CD4-positive, alpha-beta T cell (primary cell): ENCODE data around the gene E2F8. TPM values are rescaled to one million over a fixed set of nuclear protein-coding genes. Genes with fewer than 3 reads are reported as not detected.

Source experiments
- ATAC-seq: fragments of 200-7000 bp; cut with Tn5 transposase; one replicate; pipeline ENCODE4 v1.10.0; 2022; ENCODE audit warnings: mild to moderate bottlenecking; ENCODE audit not compliant: poor library complexity
- CTCF ChIA-PET: fragments of 350-600 bp; sonication (Branson Sonifier 250); formaldehyde crosslinking; loops from one replicate; lab custom pipeline; 2021; ENCODE audit warnings: antibody characterized with exemption, inconsistent platforms; lab: Charles Lee
- POLR2A ChIA-PET: fragments of 350-600 bp; sonication (Branson Sonifier 250); formaldehyde crosslinking; loops from one replicate; lab custom pipeline; 2021; ENCODE audit warnings: antibody characterized with exemption, inconsistent platforms; lab: Charles Lee
- DNase-seq, 14 experiments: peaks; one replicate each; pipeline ENCODE4 v3.0.0-alpha.2; 2013 to 2020; ENCODE audit warnings: mixed read lengths in 2 of 14
- H3K27ac ChIP-seq, 2 donors: one replicate each; pipeline versions ENCODE4 v1.5.1 to v1.7.0; 2013; ENCODE audit warnings: low read length in 2 of 2, low read depth in 1 of 2, mild to moderate bottlenecking in 1 of 2
- H3K27me3 ChIP-seq, 2 experiments: 1 replicate in 1 of 2; 2 replicates in 1 of 2; pipeline versions ENCODE4 v1.6.1 to v1.7.0; 2013; ENCODE audit warnings: low read length in 2 of 2, control low read depth in 1 of 2, mild to moderate bottlenecking in 1 of 2, moderate library complexity in 1 of 2; ENCODE audit not compliant: insufficient read depth in 2 of 2, control insufficient read depth in 1 of 2
- H3K36me3 ChIP-seq: one replicate; pipeline ENCODE4 v1.6.1; 2013; ENCODE audit warnings: low read length, control low read depth; ENCODE audit not compliant: insufficient read depth
- H3K4me1 ChIP-seq: one replicate; pipeline ENCODE4 v1.6.1; 2013; ENCODE audit warnings: low read length, control low read depth; ENCODE audit not compliant: insufficient read depth
- H3K4me3 ChIP-seq: one replicate; pipeline ENCODE4 v1.5.1; 2013; ENCODE audit warnings: mild to moderate bottlenecking, low read length, moderate library complexity
- H3K9me3 ChIP-seq, 2 experiments: 1 replicate in 1 of 2; 2 replicates in 1 of 2; pipeline versions ENCODE4 v1.6.1 to v1.7.0; 2013; ENCODE audit warnings: low read length in 2 of 2, mild to moderate bottlenecking in 2 of 2, control low read depth in 1 of 2, moderate library complexity in 1 of 2; ENCODE audit not compliant: control insufficient read depth in 1 of 2, insufficient read depth in 1 of 2
- H3K27ac Mint-ChIP-seq: one replicate; pipeline ENCODE4 v1.8.0; 2020; ENCODE audit warnings: mixed read lengths
- H3K27me3 Mint-ChIP-seq: one replicate; pipeline ENCODE4 v1.8.0; 2021; ENCODE audit warnings: mixed read lengths
- H3K36me3 Mint-ChIP-seq: one replicate; pipeline ENCODE4 v1.8.0; 2021; ENCODE audit warnings: low read depth, mixed read lengths
- H3K4me1 Mint-ChIP-seq: one replicate; pipeline ENCODE4 v1.8.0; 2021; ENCODE audit warnings: low read depth, mixed read lengths
- H3K4me3 Mint-ChIP-seq: one replicate; pipeline ENCODE4 v1.8.0; 2020; ENCODE audit warnings: mild to moderate bottlenecking, mixed read lengths
- H3K9me3 Mint-ChIP-seq: one replicate; pipeline ENCODE4 v1.8.0; 2020; ENCODE audit warnings: mixed read lengths
- intact Hi-C, 2 experiments: fragments of 100-400 bp; cut with DNase I in 1 of 2; cut with micrococcal nuclease in 1 of 2; formaldehyde crosslinking; loops; one replicate each; pipeline versions ENCODE4 v1.15.1 to v1.9.0; 2023 to 2025; cut with DNase I, micrococcal nuclease
- total RNA-seq, 174 experiments: library from RNA in 2 of 174; stranded (reverse) in 2 of 174; gene quantifications; one replicate each; pipeline ENCODE4 v1.2.3 and lab custom pipeline; 2021 to 2026
- TF ChIP-seq, protein P1 (sequence below): fragments of 200-600 bp; IDR thresholded peaks from one replicate; pipeline ENCODE4 v1.8.0; 2022; ENCODE audit warnings: antibody characterized with exemption, mild to moderate bottlenecking

Gene E2F8
- total RNA-seq, 2 experiments from 2014 or later: not detected

DNA sequence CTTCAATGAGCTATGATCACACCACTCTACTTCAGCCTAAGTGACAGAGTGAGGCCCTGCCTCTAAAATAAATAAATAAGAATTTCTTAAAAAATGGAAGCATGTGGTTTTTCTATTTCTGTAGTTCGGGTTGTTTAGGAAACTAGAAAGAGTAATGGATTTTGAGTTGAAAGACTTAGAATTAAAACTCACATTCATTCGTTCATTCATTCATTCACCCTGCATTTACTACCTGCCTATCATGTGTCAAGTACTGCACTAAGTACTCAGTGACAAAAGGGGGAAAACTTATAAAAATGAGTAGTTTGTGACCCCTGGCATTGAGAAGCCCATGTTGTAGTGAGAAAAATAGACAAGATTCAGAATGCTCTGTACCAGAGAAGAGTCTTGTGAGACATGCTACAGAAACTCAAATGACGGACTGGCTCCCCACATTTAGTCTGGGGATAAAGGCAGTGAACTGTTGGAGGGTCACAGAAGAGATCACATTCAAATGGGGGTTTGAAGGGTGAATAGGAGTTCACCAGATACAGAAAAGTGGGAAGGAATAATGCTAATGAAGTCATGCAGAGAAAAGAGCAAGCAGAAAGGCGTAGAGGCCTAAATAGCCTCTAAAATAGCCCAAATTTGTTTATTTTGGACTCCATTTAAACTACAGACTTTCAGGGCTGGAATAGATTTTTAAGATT is 46.0 kb downstream of the E2F8 start:
- TF ChIP-seq, protein P1, sequence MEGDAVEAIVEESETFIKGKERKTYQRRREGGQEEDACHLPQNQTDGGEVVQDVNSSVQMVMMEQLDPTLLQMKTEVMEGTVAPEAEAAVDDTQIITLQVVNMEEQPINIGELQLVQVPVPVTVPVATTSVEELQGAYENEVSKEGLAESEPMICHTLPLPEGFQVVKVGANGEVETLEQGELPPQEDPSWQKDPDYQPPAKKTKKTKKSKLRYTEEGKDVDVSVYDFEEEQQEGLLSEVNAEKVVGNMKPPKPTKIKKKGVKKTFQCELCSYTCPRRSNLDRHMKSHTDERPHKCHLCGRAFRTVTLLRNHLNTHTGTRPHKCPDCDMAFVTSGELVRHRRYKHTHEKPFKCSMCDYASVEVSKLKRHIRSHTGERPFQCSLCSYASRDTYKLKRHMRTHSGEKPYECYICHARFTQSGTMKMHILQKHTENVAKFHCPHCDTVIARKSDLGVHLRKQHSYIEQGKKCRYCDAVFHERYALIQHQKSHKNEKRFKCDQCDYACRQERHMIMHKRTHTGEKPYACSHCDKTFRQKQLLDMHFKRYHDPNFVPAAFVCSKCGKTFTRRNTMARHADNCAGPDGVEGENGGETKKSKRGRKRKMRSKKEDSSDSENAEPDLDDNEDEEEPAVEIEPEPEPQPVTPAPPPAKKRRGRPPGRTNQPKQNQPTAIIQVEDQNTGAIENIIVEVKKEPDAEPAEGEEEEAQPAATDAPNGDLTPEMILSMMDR: no peak
- no peaks in the 10 kb centered on the region for H3K36me3 ChIP-seq
- Mint-ChIP-seq H3K36me3 (no peaks in the 10 kb centered on the region), H3K4me3 (no peak overlapping the region), H3K27ac (no peak overlapping the region), H3K9me3 (no peaks in the 10 kb centered on the region), H3K4me1 (no peaks in the 10 kb centered on the region), H3K27me3 (peaks cover 10% of the 10 kb centered on the region)
- ChIA-PET POLR2A (no interaction called here), CTCF (no interaction called here)
- H3K27ac ChIP-seq: no peak overlapping the region
- H3K9me3 ChIP-seq: no peaks in the 10 kb centered on the region
- no peaks in the 10 kb centered on the region for H3K27me3 ChIP-seq
- intact Hi-C loops: no loop called here
- H3K4me1 ChIP-seq: no peaks in the 10 kb centered on the region
- no peak for ATAC-seq
- no peak for DNase-seq
- H3K4me3 ChIP-seq: no peak overlapping the region

DNA sequence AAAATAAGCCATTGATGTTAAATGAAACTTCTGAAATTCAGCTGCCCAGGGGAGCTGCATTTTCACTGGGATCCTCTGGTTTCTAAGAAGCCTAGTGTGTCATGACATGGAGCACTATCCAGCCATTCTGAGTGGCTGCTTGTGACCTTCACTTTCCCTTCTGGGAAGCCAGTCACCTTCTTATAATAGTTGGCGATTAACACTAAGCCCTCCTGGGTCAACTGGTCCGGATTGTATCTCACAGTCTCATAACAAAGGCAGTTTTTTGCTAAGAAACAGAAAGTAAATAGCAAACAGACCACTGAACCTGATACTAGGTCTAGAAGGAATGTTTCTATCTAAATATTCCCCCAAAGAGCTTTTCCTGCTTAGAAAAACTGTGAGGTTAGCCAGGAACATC is 46.8 kb downstream of the E2F8 start:
- Histone ChIP-seq H3K27me3 (no peaks in the 10 kb centered on the region), H3K4me3 (no peak overlapping the region), H3K27ac (no peak overlapping the region), H3K4me1 (no peaks in the 10 kb centered on the region), H3K36me3 (no peaks in the 10 kb centered on the region), H3K9me3 (no peaks in the 10 kb centered on the region)
- Mint-ChIP-seq H3K9me3 (no peaks in the 10 kb centered on the region), H3K36me3 (no peaks in the 10 kb centered on the region), H3K4me1 (no peaks in the 10 kb centered on the region), H3K4me3 (no peak overlapping the region), H3K27ac (no peak overlapping the region), H3K27me3 (peaks cover 2% of the 10 kb centered on the region)
- POLR2A ChIA-PET: no interaction called here
- intact Hi-C loops: no loop called here
- CTCF ChIA-PET: no interaction called here
- TF ChIP-seq, protein P1: no peak
- ATAC-seq (no peak), DNase-seq (no peak)

DNA sequence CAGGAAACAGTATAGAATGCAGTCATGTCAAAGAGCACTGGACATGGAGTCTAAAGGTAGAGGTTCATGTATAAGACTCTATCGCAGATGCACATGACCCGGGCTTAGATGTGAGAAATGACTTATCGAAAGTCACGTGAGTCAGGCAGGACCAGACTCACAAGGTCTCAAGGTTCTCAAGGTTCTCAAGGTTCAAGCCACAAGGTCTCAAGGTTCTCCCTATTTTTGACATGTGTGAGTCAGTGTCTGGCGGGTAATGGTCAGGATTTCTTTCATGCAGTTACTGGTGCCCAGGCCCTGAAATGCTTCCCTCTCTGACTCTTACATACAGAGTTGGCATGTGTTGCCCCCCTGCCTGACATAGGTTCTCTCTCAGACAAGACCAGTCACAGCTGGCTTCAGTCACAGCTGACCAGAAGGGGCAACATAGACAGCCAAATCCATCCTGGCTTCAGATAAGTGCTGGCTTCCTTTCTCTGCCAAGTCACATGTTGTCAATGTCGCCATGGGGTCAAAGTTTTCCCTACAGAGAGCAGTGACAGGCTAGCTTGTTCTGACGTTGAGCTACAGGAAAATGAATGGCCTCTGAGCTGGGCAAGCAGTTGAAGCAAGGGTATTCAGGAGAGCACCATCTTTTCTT is 49.1 kb downstream of the E2F8 start:
- no peaks in the 10 kb centered on the region for H3K9me3 ChIP-seq
- TF ChIP-seq, protein P1: no peak
- H3K27ac ChIP-seq: no peak overlapping the region
- intact Hi-C loops: no loop called here
- no peak for DNase-seq
- no peaks in the 10 kb centered on the region for H3K4me1 ChIP-seq
- H3K9me3 Mint-ChIP-seq: no peaks in the 10 kb centered on the region
- no peaks in the 10 kb centered on the region for H3K36me3 Mint-ChIP-seq
- H3K4me3 Mint-ChIP-seq: no peak overlapping the region
- ChIA-PET CTCF (no interaction called here), POLR2A (interaction anchor here (0.6 kb wide), 1 partner anchor 850 kb away, joined by 3 read pairs; no protein-coding TSS in a partner anchor)
- no peaks in the 10 kb centered on the region for H3K27me3 Mint-ChIP-seq
- no peaks in the 10 kb centered on the region for H3K36me3 ChIP-seq
- no peaks in the 10 kb centered on the region for H3K4me1 Mint-ChIP-seq
- H3K4me3 ChIP-seq: no peak overlapping the region
- no peak overlapping the region for H3K27ac Mint-ChIP-seq
- ATAC-seq: no peak
- no peaks in the 10 kb centered on the region for H3K27me3 ChIP-seq
